Naive thymus-derived CD8-positive, alpha-beta T cell (primary cell): ENCODE data around the gene YPEL5. TPM values are rescaled to one million over a fixed set of nuclear protein-coding genes. Genes with fewer than 3 reads are reported as not detected.
A peak's percentile ranks its signal among the peaks of the same experiment; 100 is the strongest.
"Not testable (repeated sequence)": the region's sequence is repeated elsewhere in the genome, so short reads cannot be mapped to it uniquely, and the experiment has no call there.

Source experiments
- ATAC-seq, 2 donors: fragments of 150-1000 bp; cut with Tn5 transposase in 1 of 2; sonication (Bioruptor Pico), chemical (Tn5 transposase) in 1 of 2; 1 replicate in 1 of 2; 2 replicates in 1 of 2; pipeline ENCODE4 v1.10.0; 2021; ENCODE audit warnings: mild to moderate bottlenecking in 2 of 2, moderate library complexity in 2 of 2
- POLR2A ChIA-PET: fragments of 350-600 bp; sonication (Branson Sonifier 250); formaldehyde crosslinking; loops from one replicate; lab custom pipeline; 2021; ENCODE audit warnings: antibody characterized with exemption; lab: Charles Lee
- DNase-seq, 10 donors: peaks; one replicate each; pipeline versions ENCODE4 v3.0.0 to v3.0.0-alpha.2; 2020 to 2022
- H3K27ac Mint-ChIP-seq, 10 donors: one replicate each; pipeline ENCODE4 v1.8.0; 2020 to 2022; ENCODE audit warnings: mild to moderate bottlenecking in 10 of 10, mixed read lengths in 10 of 10, moderate library complexity in 4 of 10, inconsistent platforms in 1 of 10
- H3K27me3 Mint-ChIP-seq, 5 donors: one replicate each; pipeline ENCODE4 v1.8.0; 2021 to 2022; ENCODE audit warnings: mixed read lengths in 5 of 5
- H3K36me3 Mint-ChIP-seq, 3 donors: one replicate each; pipeline ENCODE4 v1.8.0; 2020 to 2022; ENCODE audit warnings: mixed read lengths in 3 of 3, mild to moderate bottlenecking in 2 of 3, inconsistent platforms in 1 of 3
- H3K4me1 Mint-ChIP-seq, 4 donors: one replicate each; pipeline ENCODE4 v1.8.0; 2021 to 2022; ENCODE audit warnings: mixed read lengths in 4 of 4
- H3K4me3 Mint-ChIP-seq, 10 donors: one replicate each; pipeline ENCODE4 v1.8.0; 2020 to 2022; ENCODE audit warnings: mild to moderate bottlenecking in 10 of 10, mixed read lengths in 10 of 10, moderate library complexity in 6 of 10, inconsistent platforms in 1 of 10
- H3K9me3 Mint-ChIP-seq, 9 donors: one replicate each; pipeline ENCODE4 v1.8.0; 2020 to 2022; ENCODE audit warnings: mixed read lengths in 9 of 9, mild to moderate bottlenecking in 3 of 9, inconsistent platforms in 1 of 9, moderate library complexity in 1 of 9
- polyA plus RNA-seq, 3 donors: library from polyadenylated mRNA; unstranded; fragments of 300-500 nt; fragmentation: Illumina TruSeq; gene quantifications; one replicate each; pipeline ENCODE4 v1.2.3, GENCODE V29; 2021
- total RNA-seq, 8 experiments: library from RNA in 2 of 8; stranded (reverse) in 2 of 8; gene quantifications; one replicate each; pipeline ENCODE4 v1.2.3 and lab custom pipeline; 2021 to 2026

Gene YPEL5
- total RNA-seq, result 100 to 1,000 TPM in 1 of 2 experiments, 10 to 100 TPM in 1; 99.8 to 106 TPM
- polyA plus RNA-seq, result 100 to 1,000 TPM in 2 of 3 donors, 10 to 100 TPM in 1; 88.3 to 155 (median 103) TPM
- 30.6 to 1,440 (median 126) reads per million in 6 experiments for total RNA-seq (lab: John Stamatoyannopoulos, UW)

DNA sequence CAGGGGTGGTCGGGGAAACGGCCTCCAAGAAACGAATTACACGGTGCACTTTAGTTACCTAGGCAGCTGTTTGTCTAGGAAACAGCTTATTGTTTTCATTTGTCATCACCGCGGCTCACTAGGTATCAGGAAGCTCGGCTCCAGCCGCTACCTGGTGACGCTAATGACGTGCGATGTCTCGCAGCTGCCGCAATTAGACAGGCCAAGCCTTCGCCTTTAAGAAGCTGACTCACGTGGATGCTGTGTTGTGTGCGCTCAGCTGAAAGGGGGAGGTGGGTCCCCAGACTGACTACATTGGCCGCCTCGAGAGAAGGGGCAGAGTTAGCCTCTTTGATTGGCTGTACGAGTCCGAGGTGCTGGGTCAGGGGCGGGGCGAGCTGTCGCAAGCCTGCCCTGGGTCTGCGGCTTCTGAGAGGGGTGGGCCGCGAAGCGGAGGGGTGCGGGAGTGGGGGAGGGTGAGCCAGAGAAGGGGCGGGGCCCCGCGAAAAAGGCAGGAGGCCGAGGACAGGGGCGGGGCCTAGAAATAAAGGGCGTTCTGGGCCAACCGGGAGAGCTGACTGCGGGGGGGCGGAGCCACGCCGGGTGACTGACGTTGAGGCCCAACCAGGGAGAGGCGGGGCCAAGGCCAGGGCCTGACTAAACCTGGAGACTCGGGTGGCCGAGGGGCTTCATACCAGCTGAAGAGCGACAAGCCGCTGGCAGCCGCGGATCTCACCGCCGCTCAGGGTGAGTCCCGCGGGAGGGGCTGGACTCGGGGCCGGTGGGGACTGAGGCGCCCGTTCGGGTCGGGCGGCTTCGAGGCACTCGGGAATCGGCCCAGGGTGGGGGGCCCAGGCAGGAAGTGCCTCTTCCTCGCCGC lies at the start of gene YPEL5:
TSS of gene YPEL5 (plus strand) at position 671 of the 859 bp plus-strand sequence. CDS start 9,645 bp downstream, outside the sequence.
- peak; percentile 81 to 82 for ATAC-seq
- DNase-seq, result peak; percentile 95 to 100 (median 100)
- POLR2A ChIA-PET, result interaction anchor here (0.6 to 4.3 kb wide), 27 partner anchors 8 to 1395 kb away, joined by 3 to 111 read pairs (median 4); partner anchors contain the start of genes LBH, PPP1CB and TRMT61B
- H3K27ac Mint-ChIP-seq, result peak within 1 kb of the TSS; percentile 99 to 100 (median 100)
- no peaks in the 10 kb centered on the region for H3K27me3 Mint-ChIP-seq
- peak within 1 kb of the TSS; percentile 81 to 95 (median 90) for H3K4me3 Mint-ChIP-seq
- H3K4me1 Mint-ChIP-seq, result peaks cover 25 to 54% (median 50%) of the 10 kb centered on the region in 4 donors
- H3K36me3 Mint-ChIP-seq, result peaks cover 0 to 34% (median 11%) of the 10 kb centered on the region in 3 donors
- H3K9me3 Mint-ChIP-seq, result no peaks in the 10 kb centered on the region

DNA sequence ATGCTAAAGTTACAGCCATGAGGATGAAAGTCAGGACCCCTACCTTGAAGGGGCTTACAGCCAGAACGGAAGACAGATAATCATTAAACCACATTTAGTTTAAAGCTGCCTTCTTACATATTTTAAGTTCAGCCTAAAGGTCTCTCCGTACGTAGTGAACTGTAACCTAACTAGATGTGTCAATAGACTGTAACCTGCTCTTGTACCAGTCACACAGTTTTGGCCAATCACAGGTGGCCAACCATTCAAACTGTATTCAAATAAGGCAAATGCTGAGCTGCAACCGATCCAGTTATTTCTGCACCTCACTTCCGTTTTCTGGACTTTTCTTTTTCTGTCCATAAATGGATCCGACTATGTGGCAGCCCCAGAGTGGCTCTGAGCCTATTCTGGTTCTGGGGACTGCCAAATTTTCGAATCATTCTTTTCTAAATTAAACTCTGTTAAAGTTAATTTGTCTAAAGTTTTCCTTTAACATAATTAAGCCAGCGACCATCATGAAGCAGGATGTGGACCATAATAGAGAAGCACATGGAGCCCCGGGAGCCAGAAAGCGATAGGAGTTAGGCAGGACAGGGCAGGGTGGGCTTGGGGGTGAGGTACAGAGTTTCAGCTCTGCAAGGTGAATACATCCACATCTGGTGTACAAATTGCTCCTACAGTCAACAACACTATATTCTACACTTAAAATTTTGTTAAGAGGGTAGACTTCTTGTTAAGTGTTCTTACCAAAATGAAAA lies 48.4 kb upstream of the YPEL5 start:
- Mint-ChIP-seq H3K27me3 (peaks cover 8 to 35% (median 17%) of the 10 kb centered on the region in 5 donors), H3K36me3 (no peaks in the 10 kb centered on the region), H3K27ac (no peak overlapping the region), H3K9me3 (no peaks in the 10 kb centered on the region), H3K4me1 (no peaks in the 10 kb centered on the region), H3K4me3 (no peak overlapping the region)
- DNase-seq (no peak), ATAC-seq (no peak)
- POLR2A ChIA-PET, result interaction anchor here (1.1 kb wide), 1 partner anchor 48 kb away, joined by 3 read pairs; the partner anchor contains the start of gene YPEL5

GRCh38 chr2:30099366-30099765 lies 47.4 kb upstream of the YPEL5 start:
- H3K4me3 Mint-ChIP-seq, H3K4me1 Mint-ChIP-seq, H3K27ac Mint-ChIP-seq, H3K36me3 Mint-ChIP-seq, DNase-seq, ATAC-seq, POLR2A ChIA-PET, H3K9me3 Mint-ChIP-seq: not testable (repeated sequence)
- peaks cover 8 to 32% (median 17%) of the 10 kb centered on the region in 5 donors for H3K27me3 Mint-ChIP-seq

DNA sequence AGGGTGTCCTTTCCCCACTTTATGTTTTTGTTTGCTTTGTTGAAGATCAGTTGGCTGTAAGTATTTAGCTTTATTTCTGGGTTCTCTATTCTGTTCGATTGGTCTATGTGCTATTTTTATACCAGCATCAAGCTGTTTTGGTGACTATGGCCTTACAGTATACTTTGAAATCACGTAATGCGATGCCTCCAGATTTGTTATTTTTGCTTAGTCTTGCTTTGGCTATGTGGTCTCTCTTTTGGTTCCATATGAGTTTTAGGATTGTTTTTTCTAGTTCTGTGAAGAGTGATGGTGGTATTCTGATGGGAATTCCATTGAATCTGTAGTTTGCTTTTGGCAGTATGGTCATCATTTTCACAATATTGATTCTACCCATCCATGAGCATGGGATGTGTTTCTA lies 46.1 kb upstream of the YPEL5 start:
- DNase-seq, H3K9me3 Mint-ChIP-seq, H3K4me3 Mint-ChIP-seq, ATAC-seq, H3K27ac Mint-ChIP-seq, H3K4me1 Mint-ChIP-seq, H3K36me3 Mint-ChIP-seq: not testable (repeated sequence)
- POLR2A ChIA-PET, result interaction anchor here (0.6 kb wide), 1 partner anchor 131 kb away, joined by 5 read pairs; no protein-coding TSS in a partner anchor
- peaks cover 4 to 28% (median 17%) of the 10 kb centered on the region in 5 donors for H3K27me3 Mint-ChIP-seq

GRCh38 chr2:30104307-30104706 lies 42.5 kb upstream of the YPEL5 start:
- Mint-ChIP-seq H3K4me3 (no peak overlapping the region), H3K4me1 (no peaks in the 10 kb centered on the region), H3K36me3 (no peaks in the 10 kb centered on the region), H3K9me3 (no peaks in the 10 kb centered on the region), H3K27ac (no peak overlapping the region), H3K27me3 (peaks cover 0 to 15% (median 0%) of the 10 kb centered on the region in 5 donors)
- POLR2A ChIA-PET, result no interaction called here
- no peak for ATAC-seq
- DNase-seq, result no peak

DNA sequence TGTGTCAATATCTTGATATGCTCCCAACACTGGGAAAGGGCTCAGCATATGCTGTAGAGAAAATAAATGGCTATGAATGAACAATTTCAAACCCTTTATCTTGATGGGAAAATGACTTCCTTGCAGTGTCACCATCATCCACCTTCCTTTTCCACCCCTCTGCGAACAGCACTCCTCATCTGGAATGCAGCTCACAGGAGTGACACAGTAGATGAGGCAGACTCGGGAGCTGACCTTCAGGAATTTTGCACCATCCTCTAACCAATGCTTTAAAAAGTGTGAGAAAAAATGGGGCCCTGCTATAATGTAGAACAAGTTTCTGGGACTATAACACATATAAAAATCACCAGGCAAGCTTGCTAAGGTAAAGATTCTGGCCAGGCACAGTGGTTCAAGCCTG lies 41.3 kb upstream of the YPEL5 start:
- POLR2A ChIA-PET, result no interaction called here
- no peaks in the 10 kb centered on the region for H3K4me1 Mint-ChIP-seq
- H3K36me3 Mint-ChIP-seq, result no peaks in the 10 kb centered on the region
- no peaks in the 10 kb centered on the region for H3K9me3 Mint-ChIP-seq
- ATAC-seq (no peak), DNase-seq (no peak)
- H3K27ac Mint-ChIP-seq, result no peak overlapping the region
- peaks cover 0 to 12% (median 0%) of the 10 kb centered on the region in 5 donors for H3K27me3 Mint-ChIP-seq
- no peak overlapping the region for H3K4me3 Mint-ChIP-seq

DNA sequence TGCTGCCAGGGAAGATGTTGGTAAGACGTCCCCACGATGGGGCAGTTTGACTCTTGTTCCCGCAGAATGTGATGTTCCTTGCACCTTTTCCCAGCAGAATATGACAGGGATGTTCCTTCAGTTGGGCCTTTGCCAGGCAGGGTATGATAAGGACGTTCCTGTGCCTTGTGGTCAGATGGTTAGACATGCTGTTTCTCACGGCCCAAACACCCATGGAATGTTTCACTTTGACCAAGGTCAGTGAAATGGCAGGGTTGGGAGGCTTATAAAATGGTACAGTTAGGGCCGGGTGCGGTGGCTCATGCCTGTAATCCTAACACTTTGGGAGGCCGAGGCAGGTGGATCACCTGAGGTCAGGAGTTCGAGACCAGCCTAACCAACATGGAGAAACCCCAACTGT lies 40.3 kb upstream of the YPEL5 start:
- no peaks in the 10 kb centered on the region for H3K9me3 Mint-ChIP-seq
- POLR2A ChIA-PET, result no interaction called here
- H3K27me3 Mint-ChIP-seq, result peaks cover 0 to 9% (median 0%) of the 10 kb centered on the region in 5 donors
- DNase-seq, result no peak
- no peak overlapping the region for H3K27ac Mint-ChIP-seq
- H3K4me1 Mint-ChIP-seq, result no peaks in the 10 kb centered on the region
- H3K4me3 Mint-ChIP-seq, result no peak overlapping the region
- ATAC-seq, result no peak
- H3K36me3 Mint-ChIP-seq, result no peaks in the 10 kb centered on the region

DNA sequence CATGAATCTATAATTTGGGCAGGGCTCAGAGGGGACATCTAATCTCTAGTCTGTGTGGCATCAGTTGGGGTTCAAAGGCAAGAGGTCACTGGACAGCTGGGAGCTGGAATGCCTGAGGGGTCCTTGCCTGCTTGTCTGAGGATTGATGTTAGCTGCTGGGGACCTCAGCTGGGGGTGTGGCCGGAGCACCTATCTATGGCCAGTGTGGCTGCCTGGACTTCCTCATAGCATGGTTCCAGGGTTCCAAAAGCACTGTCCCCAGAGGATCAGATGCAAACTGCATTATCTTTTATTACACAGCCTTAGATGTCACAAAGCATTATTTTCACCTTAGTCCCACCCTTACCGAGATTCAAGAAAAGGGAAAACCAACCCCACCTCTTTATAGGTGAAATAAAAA lies 38.6 kb upstream of the YPEL5 start:
- Mint-ChIP-seq H3K27me3 (peaks cover 0 to 6% (median 0%) of the 10 kb centered on the region in 5 donors), H3K4me1 (no peaks in the 10 kb centered on the region), H3K36me3 (no peaks in the 10 kb centered on the region), H3K4me3 (no peak overlapping the region), H3K27ac (no peak overlapping the region), H3K9me3 (no peaks in the 10 kb centered on the region)
- DNase-seq (no peak), ATAC-seq (no peak)
- POLR2A ChIA-PET, result no interaction called here

GRCh38 chr2:30108851-30109250 lies 38.0 kb upstream of the YPEL5 start:
- no peak for ATAC-seq
- no peak for DNase-seq
- no peak overlapping the region for H3K27ac Mint-ChIP-seq
- peaks cover 0 to 6% (median 0%) of the 10 kb centered on the region in 5 donors for H3K27me3 Mint-ChIP-seq
- no peaks in the 10 kb centered on the region for H3K4me1 Mint-ChIP-seq
- H3K4me3 Mint-ChIP-seq, result no peak overlapping the region
- H3K36me3 Mint-ChIP-seq, result no peaks in the 10 kb centered on the region
- no peaks in the 10 kb centered on the region for H3K9me3 Mint-ChIP-seq
- POLR2A ChIA-PET, result no interaction called here

DNA sequence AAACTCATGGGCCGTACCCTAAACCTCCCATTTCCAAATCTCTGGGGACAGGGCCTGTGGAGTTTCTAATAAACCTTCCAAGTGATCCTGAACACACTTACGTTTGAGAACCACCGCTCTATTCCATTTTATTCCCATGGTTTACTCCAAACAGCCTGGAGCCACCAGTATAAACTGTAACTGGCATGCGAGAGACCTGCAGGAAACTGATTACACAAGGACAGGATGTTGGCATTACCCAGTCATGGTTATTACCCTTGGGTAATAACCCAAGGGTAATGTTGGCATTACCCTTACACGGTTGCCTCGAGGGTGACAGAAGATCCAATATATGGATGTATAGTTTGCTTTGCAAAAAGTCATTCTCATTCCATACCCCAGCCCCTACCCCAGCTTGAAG lies 37.0 kb upstream of the YPEL5 start:
- H3K4me3 Mint-ChIP-seq, result no peak overlapping the region
- no peaks in the 10 kb centered on the region for H3K36me3 Mint-ChIP-seq
- no peaks in the 10 kb centered on the region for H3K4me1 Mint-ChIP-seq
- no peaks in the 10 kb centered on the region for H3K9me3 Mint-ChIP-seq
- H3K27me3 Mint-ChIP-seq, result peaks cover 0 to 3% (median 0%) of the 10 kb centered on the region in 5 donors
- no peak overlapping the region for H3K27ac Mint-ChIP-seq
- ATAC-seq (no peak), DNase-seq (no peak)
- POLR2A ChIA-PET, result no interaction called here

DNA sequence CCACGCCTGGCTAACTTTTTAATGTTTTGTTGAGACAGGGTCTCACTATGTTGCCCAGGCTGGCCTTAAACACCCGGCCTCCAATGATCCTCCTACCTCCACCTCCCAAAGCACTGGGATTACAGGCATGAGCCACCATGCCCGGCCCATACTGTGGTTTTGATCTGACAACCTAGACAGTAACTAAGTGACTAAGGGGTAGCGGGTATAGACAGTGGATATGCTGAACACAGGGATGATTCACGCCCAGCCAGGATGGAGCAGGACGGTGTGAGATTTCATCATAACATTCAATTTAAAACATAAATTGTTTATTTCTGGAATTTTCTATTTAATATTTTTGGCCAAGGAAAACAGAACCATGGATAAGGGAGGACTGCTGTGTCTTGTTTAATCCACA lies 36.0 kb upstream of the YPEL5 start:
- Mint-ChIP-seq H3K4me1 (peaks cover 2 to 5% (median 3%) of the 10 kb centered on the region in 4 donors), H3K4me3 (no peak overlapping the region), H3K36me3 (no peaks in the 10 kb centered on the region), H3K27ac (no peak overlapping the region), H3K27me3 (peaks cover 0 to under 1% (median 0%) of the 10 kb centered on the region in 5 donors), H3K9me3 (no peaks in the 10 kb centered on the region)
- POLR2A ChIA-PET, result no interaction called here
- DNase-seq, result no peak
- no peak for ATAC-seq

- not testable (repeated sequence) for H3K27me3 Mint-ChIP-seq, H3K4me1 Mint-ChIP-seq, DNase-seq
Observed at GRCh38 chr2:30111186-30111585, 35.6 kb upstream of the YPEL5 start.

More at GRCh38 chr2:30111186-30111585, 35.6 kb upstream of the YPEL5 start:
- H3K9me3 Mint-ChIP-seq, H3K27ac Mint-ChIP-seq, H3K36me3 Mint-ChIP-seq, POLR2A ChIA-PET, ATAC-seq, H3K4me3 Mint-ChIP-seq: not testable (repeated sequence)
